H9 (cell line): ENCODE results near the gene MB21D2. TPM values are rescaled to one million over a fixed set of nuclear protein-coding genes. Genes with fewer than 3 reads are reported as not detected.

Source experiments
- DNase-seq: peaks from one replicate; pipeline ENCODE4 v3.0.0-alpha.2; 2017
- H2AFZ ChIP-seq: one replicate; pipeline ENCODE4 v1.6.1; 2013; ENCODE audit warnings: mild to moderate bottlenecking, low read length, control low read depth, moderate library complexity
- H2AK5ac ChIP-seq: 2 replicates; pipeline ENCODE4 v1.6.1; 2013; ENCODE audit warnings: low read length, control low read depth, mixed read lengths; ENCODE audit not compliant: insufficient read length
- H2BK120ac ChIP-seq: one replicate; pipeline ENCODE4 v1.6.1; 2013; ENCODE audit warnings: low read depth, mild to moderate bottlenecking, low read length, control low read depth, inconsistent platforms; ENCODE audit not compliant: poor library complexity, severe bottlenecking
- H2BK12ac ChIP-seq: 2 replicates; pipeline ENCODE4 v1.6.1; 2013; ENCODE audit warnings: low read length, control low read depth, mixed read lengths, low read depth; ENCODE audit not compliant: insufficient read length
- H2BK15ac ChIP-seq: 2 replicates; pipeline ENCODE4 v1.6.1; 2013; ENCODE audit warnings: low read depth, low read length, control low read depth
- H2BK20ac ChIP-seq: one replicate; pipeline ENCODE4 v1.6.1; 2013; ENCODE audit warnings: low read depth, mild to moderate bottlenecking, low read length, control low read depth, inconsistent platforms; ENCODE audit not compliant: poor library complexity, severe bottlenecking
- H2BK5ac ChIP-seq: 2 replicates; pipeline ENCODE4 v1.6.1; 2013; ENCODE audit warnings: low read length, control low read depth, mixed read lengths; ENCODE audit not compliant: insufficient read length
- H3K14ac ChIP-seq: 2 replicates; pipeline ENCODE4 v1.6.1; 2013; ENCODE audit warnings: low read length, control low read depth; ENCODE audit not compliant: insufficient read depth
- H3K18ac ChIP-seq: 2 replicates; pipeline ENCODE4 v1.6.1; 2013; ENCODE audit warnings: low read depth, mild to moderate bottlenecking, mixed read lengths, low read length, control low read depth; ENCODE audit not compliant: insufficient read length
- H3K23ac ChIP-seq: 2 replicates; pipeline ENCODE4 v1.6.1; 2013; ENCODE audit warnings: low read length, control low read depth, mixed read lengths, low read depth; ENCODE audit not compliant: insufficient read length
- H3K23me2 ChIP-seq: 2 replicates; pipeline ENCODE4 v1.6.1; 2013; ENCODE audit warnings: low read depth, mild to moderate bottlenecking, mixed read lengths, low read length, control low read depth; ENCODE audit not compliant: insufficient read length, poor library complexity, severe bottlenecking
- H3K27ac ChIP-seq: 2 replicates; pipeline ENCODE4 v1.5.1; 2013; ENCODE audit warnings: low read length, control low read depth, mixed read lengths, low read depth; ENCODE audit not compliant: insufficient read length
- H3K27me3 ChIP-seq: 2 replicates; pipeline ENCODE4 v1.6.1; 2013; ENCODE audit warnings: low read length, control low read depth, inconsistent platforms; ENCODE audit not compliant: insufficient read depth
- H3K4ac ChIP-seq: 2 replicates; pipeline ENCODE4 v1.6.1; 2013; ENCODE audit warnings: low read depth, mild to moderate bottlenecking, control low read depth, inconsistent platforms, low read length, moderate library complexity
- H3K4me1 ChIP-seq: 2 replicates; pipeline ENCODE4 v1.6.1; 2013; ENCODE audit warnings: low read length, control low read depth, inconsistent platforms; ENCODE audit not compliant: insufficient read depth
- H3K4me2 ChIP-seq: 2 replicates; pipeline ENCODE4 v1.6.1; 2013; ENCODE audit warnings: low read length, control low read depth, mixed read lengths; ENCODE audit not compliant: insufficient read length, insufficient read depth
- H3K56ac ChIP-seq: 2 replicates; pipeline ENCODE4 v1.6.1; 2013; ENCODE audit warnings: low read depth, mild to moderate bottlenecking, mixed read lengths, low read length, control low read depth; ENCODE audit not compliant: insufficient read length
- H3K79me1 ChIP-seq: 2 replicates; pipeline ENCODE4 v1.6.1; 2013; ENCODE audit warnings: low read depth, mild to moderate bottlenecking, moderate library complexity, low read length, control low read depth, inconsistent platforms; ENCODE audit not compliant: insufficient read depth, poor library complexity, severe bottlenecking
- H3K79me2 ChIP-seq: 2 replicates; pipeline ENCODE4 v1.6.1; 2013; ENCODE audit warnings: low read length, control low read depth, inconsistent platforms; ENCODE audit not compliant: insufficient read depth
- H3K9ac ChIP-seq: 2 replicates; pipeline ENCODE4 v1.6.1; 2013; ENCODE audit warnings: low read length, control low read depth, mixed read lengths; ENCODE audit not compliant: insufficient read length; ENCODE audit errors: extremely low read depth
- H3K9me3 ChIP-seq: one replicate; pipeline ENCODE4 v1.6.1; 2013; ENCODE audit warnings: low read depth, low read length, inconsistent platforms; ENCODE audit not compliant: control insufficient read depth
- H3T11ph ChIP-seq: one replicate; pipeline ENCODE4 v1.6.1; 2013; ENCODE audit warnings: mild to moderate bottlenecking, low read length, control low read depth, inconsistent platforms
- H4K20me1 ChIP-seq: one replicate; pipeline ENCODE4 v1.6.1; 2013; ENCODE audit not compliant: control insufficient read depth, insufficient read length, insufficient read depth
- H4K5ac ChIP-seq: 2 replicates; pipeline ENCODE4 v1.6.1; 2013; ENCODE audit warnings: low read depth, mild to moderate bottlenecking, mixed read lengths, low read length, control low read depth; ENCODE audit not compliant: insufficient read length
- H4K8ac ChIP-seq: replicated peaks from 2 replicates; pipeline ENCODE4 v1.6.1; 2013; ENCODE audit warnings: low read length, control low read depth, mixed read lengths, low read depth; ENCODE audit not compliant: insufficient read length
- H4K91ac ChIP-seq: 2 replicates; pipeline ENCODE4 v1.6.1; 2013; ENCODE audit warnings: low read depth, mild to moderate bottlenecking, moderate library complexity, mixed read lengths, low read length, control low read depth; ENCODE audit not compliant: insufficient read length
- H3K27ac Mint-ChIP-seq, 3 experiments: 2 replicates in 2 of 3; 3 replicates in 1 of 3; pipeline ENCODE4 v1.8.0; 2020 to 2021; ENCODE audit warnings: mixed read lengths in 3 of 3, mild to moderate bottlenecking in 1 of 3, moderate library complexity in 1 of 3
- H3K27me3 Mint-ChIP-seq: 2 replicates; pipeline ENCODE4 v1.8.0; 2021; ENCODE audit warnings: low read depth, mild to moderate bottlenecking, moderate library complexity, mixed read lengths
- H3K36me3 Mint-ChIP-seq, 3 experiments: 2 replicates in 2 of 3; 3 replicates in 1 of 3; pipeline ENCODE4 v1.8.0; 2020 to 2021; ENCODE audit warnings: low read depth in 3 of 3, mixed read lengths in 3 of 3; ENCODE audit not compliant: insufficient read depth in 1 of 3
- H3K4me1 Mint-ChIP-seq, 2 experiments: 2 replicates each; pipeline ENCODE4 v1.8.0; 2020; ENCODE audit warnings: mixed read lengths in 2 of 2
- H3K4me3 Mint-ChIP-seq, 2 experiments: 2 replicates in 1 of 2; 3 replicates in 1 of 2; pipeline ENCODE4 v1.8.0; 2020 to 2021; ENCODE audit warnings: mild to moderate bottlenecking in 2 of 2, mixed read lengths in 2 of 2, moderate library complexity in 1 of 2
- H3K9me3 Mint-ChIP-seq, 2 experiments: 2 replicates in 1 of 2; 3 replicates in 1 of 2; pipeline ENCODE4 v1.8.0; 2020; ENCODE audit warnings: mild to moderate bottlenecking in 2 of 2, mixed read lengths in 2 of 2, moderate library complexity in 1 of 2
- WGBS: extraction: QIAGEN DNeasy Blood & Tissue Kit; methylation state at CpG from one replicate; pipeline ENCODE4 v1.1.7; 2013; ENCODE audit warnings: missing lambda C conversion rate, low lambda C conversion rate, mixed read lengths; ENCODE audit not compliant: insufficient read length; ENCODE audit errors: extremely low coverage; 5-methylcytosine and 5-hydroxymethylcytosine counted together
- total RNA-seq: library from RNA; stranded (reverse); gene quantifications from 2 replicates; pipeline ENCODE4 v1.2.1, GENCODE V29; 2021
- TF ChIP-seq, protein P1 (sequence below): fragments of 200-600 bp; sonication (generic); conservative IDR thresholded peaks from 3 replicates; pipeline ENCODE4 v1.8.0; 2021; ENCODE audit warnings: antibody characterized with exemption, mild to moderate bottlenecking

MB21D2 gene
- total RNA-seq, 1 experiment from 2014 or later: 19.1 TPM

DNA sequence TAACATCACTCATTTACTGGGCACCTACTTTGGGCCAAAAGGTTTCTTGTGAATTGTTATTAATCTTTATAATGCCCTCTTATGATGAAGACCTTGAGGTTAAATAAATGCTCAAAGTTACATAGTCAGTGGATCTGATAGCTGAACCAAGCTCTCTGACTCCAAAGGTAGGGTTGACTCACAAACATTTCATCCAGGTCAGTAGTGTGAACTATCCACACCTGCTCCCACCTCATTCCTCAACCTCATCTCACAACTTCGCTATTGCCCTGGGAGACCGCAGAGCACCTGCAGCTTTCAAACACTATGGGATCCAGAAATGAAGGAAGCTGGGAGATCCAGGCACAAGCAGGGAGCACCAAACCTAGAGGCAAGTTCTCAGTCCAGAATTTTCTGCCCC is 96.5 kb downstream of the MB21D2 start:
- no peak overlapping the region for H3K27ac Mint-ChIP-seq
- no peak overlapping the region for H3K4ac ChIP-seq

More for the DNA sequence above, 96.5 kb downstream of the MB21D2 start:
- H3K4me2 ChIP-seq: no peak overlapping the region
- Mint-ChIP-seq H3K27me3 (no peaks in the 10 kb centered on the region), H3K9me3 (no peaks in the 10 kb centered on the region), H3K36me3 (no peaks in the 10 kb centered on the region), H3K4me3 (no peak overlapping the region), H3K4me1 (peaks cover 26 to 47% of the 10 kb centered on the region in 2 experiments)
- H3K27ac ChIP-seq: no peak overlapping the region
- H2BK120ac ChIP-seq: no peak overlapping the region
- H3T11ph ChIP-seq: no peak overlapping the region
- H2BK20ac ChIP-seq: no peak overlapping the region
- H2AK5ac ChIP-seq: no peak overlapping the region
- peaks cover 6% of the 10 kb centered on the region for H3K79me1 ChIP-seq
- H3K4me1 ChIP-seq: peaks cover 2% of the 10 kb centered on the region; the same call in 1 of the 2 replicates
- no peaks in the 10 kb centered on the region for H3K23me2 ChIP-seq
- H4K20me1 ChIP-seq: no peaks in the 10 kb centered on the region
- H4K5ac ChIP-seq: no peak overlapping the region
- no peak overlapping the region for H2AFZ ChIP-seq
- H4K91ac ChIP-seq: no peak overlapping the region
- no peak overlapping the region for H3K18ac ChIP-seq
- peaks cover 8% of the 10 kb centered on the region; the same call in 1 of the 2 replicates for H3K79me2 ChIP-seq
- H3K27me3 ChIP-seq: no peaks in the 10 kb centered on the region
- no peaks in the 10 kb centered on the region for H3K9me3 ChIP-seq
- no peak for DNase-seq
- no peak overlapping the region for H2BK12ac ChIP-seq
- no peak overlapping the region for H3K56ac ChIP-seq
- H2BK5ac ChIP-seq: no peak overlapping the region
- H4K8ac ChIP-seq: no peak overlapping the region
- no peak overlapping the region for H3K9ac ChIP-seq
- H3K14ac ChIP-seq: no peak overlapping the region
- no peak overlapping the region for H3K23ac ChIP-seq
- WGBS: no CpG with 5 or more reads among the region's 2 CpGs
- H2BK15ac ChIP-seq: no peak overlapping the region
- TF ChIP-seq, protein P1, sequence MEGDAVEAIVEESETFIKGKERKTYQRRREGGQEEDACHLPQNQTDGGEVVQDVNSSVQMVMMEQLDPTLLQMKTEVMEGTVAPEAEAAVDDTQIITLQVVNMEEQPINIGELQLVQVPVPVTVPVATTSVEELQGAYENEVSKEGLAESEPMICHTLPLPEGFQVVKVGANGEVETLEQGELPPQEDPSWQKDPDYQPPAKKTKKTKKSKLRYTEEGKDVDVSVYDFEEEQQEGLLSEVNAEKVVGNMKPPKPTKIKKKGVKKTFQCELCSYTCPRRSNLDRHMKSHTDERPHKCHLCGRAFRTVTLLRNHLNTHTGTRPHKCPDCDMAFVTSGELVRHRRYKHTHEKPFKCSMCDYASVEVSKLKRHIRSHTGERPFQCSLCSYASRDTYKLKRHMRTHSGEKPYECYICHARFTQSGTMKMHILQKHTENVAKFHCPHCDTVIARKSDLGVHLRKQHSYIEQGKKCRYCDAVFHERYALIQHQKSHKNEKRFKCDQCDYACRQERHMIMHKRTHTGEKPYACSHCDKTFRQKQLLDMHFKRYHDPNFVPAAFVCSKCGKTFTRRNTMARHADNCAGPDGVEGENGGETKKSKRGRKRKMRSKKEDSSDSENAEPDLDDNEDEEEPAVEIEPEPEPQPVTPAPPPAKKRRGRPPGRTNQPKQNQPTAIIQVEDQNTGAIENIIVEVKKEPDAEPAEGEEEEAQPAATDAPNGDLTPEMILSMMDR: no peak
